ENCODE measurements around the gene SH3RF2.

SH3RF2 gene

DNA sequence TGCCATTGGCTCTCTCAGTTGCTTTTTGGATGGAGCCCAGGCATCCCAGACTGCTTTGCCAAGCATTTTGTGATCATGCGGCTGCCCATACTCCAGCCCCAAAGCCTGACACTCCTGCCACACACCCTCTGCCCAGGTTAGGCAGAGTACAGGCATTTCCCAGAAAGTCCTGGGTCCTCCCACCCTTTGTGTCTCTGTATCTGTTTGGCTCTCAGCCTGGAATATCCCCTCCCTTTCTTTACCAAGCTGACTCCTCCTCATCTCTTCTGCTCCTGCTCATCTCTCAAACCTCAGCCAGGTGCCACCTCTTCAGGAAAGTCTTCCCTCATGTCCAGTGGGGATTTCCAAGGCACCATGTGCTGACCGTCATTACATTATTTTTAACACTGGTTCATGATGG, 14.3 kb upstream of the SH3RF2 start:
- no peak for DNase-seq (ENCODE audit: low spot score)

DNA sequence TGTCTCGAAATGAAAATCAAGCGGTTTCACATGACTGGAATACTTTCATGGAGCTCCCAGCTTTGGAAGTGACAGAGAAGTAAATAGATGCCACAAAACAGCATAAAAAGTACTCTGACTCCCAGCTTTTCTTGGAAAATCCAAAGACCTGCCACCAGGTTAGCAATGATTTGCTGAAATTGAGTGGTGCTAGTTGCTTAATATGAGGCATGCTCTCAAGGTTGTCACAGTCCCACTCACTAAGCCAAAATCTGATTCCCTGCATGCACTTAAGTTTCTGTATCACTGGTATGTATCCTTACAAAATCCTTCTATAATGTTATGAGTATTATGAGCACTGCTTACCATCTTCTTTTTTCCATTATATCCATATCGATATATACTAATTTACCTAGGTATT, 13.0 kb upstream of the SH3RF2 start:
- DNase-seq (ENCODE audit: low spot score), result no peak

DNA sequence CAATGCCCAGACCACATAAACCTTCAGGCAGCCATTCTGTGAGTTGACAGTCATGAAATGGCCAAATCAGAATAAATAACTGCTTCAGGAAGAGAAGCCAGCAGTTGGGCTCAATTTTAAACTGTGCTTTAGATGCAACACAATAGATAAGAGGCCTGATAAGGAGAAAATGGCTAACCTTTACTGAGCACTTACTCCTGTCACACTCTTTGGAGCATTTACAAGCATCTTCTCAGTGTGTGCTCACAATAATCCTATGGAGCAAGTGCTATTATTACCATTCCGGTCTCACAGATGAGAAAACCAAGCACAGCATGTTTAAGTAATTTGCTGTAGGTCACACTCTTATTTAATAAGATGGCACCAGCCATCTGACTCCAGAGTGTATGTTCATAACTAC, 11.5 kb upstream of the SH3RF2 start:
- no peak for DNase-seq (ENCODE audit: low spot score)

DNA sequence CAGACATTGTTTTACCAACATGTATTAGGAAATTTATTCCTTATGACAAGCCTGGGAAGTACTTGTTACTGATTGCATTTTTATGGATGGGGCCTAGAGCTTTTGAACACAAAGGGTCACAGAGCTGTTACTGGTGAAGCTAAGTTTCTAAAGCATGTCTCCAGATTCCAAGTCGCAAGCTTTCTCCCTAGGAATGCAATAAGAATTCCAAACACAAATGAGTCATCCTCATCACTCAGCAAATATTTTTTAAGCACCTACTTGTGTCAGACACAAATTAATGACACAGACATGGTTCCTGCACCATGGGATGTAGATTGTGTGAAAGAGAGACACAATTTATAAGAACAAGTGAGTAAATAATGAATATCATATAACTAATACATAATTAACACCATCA, 11.0 kb upstream of the SH3RF2 start:
- no peak for DNase-seq (ENCODE audit: low spot score)

DNA sequence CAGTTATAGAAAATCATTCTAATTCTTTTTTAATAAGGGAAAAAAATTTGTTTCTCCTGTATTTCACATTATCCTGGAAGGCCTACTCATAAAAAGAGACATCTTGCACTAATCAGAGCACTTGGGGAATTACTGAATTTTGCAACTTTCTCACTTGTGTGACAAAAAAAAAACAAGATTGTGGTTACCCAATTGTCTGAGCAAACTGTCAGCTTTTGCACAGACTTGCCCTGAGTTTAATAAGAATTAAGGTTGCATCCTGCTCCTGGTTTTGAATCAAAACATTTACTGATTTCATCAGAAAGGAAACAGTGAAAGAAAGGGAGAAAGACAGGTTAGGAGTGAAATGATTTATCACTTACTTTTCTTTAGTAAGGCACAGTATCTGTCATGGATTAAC, 10.6 kb upstream of the SH3RF2 start:
- DNase-seq (ENCODE audit: low spot score), result no peak

DNA sequence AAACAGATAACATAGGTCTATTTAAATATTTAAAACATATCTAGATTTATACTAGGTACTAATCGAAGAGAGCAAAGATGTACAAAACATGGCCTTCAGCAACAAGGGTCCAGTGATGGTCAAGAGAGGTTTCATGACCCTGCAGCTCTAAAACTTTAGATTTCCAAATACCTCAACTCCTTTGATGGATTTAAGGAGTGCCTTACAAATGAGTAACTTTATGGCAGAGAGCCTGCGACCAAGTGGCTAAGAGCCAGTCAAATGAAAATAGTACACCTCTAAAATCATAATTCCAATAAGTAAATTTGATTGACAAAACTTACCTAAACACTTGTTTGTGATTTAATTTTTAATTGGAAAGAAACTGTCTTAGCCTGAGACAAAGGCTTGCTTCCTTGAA, 4.7 kb upstream of the SH3RF2 start:
- no peak for DNase-seq (ENCODE audit: low spot score)

DNA sequence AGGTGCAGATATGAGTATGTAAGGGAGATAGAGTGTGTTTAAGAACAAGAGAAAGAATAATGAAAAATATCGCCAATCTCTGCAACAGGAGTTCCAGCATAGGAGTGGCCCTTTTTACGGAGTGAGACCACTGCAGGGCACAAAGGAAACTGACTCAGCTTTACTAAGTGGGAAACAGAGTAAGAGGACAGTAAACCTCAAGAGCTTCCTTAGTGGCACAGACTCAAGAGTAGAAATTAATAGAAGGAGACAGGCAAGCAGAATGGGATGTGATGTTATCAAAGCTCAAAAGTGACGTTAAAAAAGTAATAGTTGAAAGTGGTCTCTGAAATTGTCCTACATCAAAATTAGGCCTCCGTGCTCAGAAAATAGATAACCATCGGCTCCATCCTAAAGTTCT, 2.1 kb upstream of the SH3RF2 start:
- no peak for DNase-seq (ENCODE audit: low spot score)

DNA sequence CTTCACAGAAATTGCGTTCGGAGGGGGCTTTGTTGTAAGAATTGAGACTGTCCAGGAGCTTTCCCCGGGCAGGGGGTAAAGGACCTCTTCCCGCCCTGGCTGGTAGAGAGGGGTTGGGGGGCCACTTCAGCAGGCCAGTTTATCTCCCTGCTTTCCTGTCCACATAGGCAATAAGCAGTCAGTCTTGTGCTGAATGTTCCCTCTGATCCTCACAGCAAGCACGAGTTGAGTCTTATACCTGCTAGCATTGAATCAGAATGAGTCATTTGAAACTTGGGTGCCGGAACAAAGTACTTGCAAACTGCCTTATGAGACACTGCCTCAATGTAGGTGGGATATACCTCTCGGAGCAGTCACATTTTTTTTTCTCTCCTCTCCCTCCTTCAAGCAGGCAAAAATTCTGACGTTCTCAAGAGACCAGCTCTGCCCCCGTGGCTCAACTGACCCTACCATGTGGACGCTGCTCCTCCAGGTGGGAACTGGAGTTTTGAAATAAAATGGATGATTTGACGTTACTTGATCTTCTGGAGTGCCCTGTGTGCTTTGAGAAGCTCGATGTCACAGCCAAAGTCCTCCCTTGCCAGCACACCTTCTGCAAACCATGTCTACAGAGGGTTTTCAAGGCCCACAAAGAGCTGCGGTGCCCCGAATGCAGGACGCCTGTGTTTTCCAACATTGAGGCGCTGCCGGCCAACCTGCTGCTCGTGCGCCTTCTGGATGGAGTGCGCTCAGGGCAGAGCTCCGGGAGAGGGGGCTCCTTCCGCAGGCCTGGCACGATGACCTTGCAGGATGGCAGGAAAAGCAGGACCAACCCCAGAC, 1.3 kb downstream of the SH3RF2 start:
- DNase-seq (ENCODE audit: low spot score), result no peak

DNA sequence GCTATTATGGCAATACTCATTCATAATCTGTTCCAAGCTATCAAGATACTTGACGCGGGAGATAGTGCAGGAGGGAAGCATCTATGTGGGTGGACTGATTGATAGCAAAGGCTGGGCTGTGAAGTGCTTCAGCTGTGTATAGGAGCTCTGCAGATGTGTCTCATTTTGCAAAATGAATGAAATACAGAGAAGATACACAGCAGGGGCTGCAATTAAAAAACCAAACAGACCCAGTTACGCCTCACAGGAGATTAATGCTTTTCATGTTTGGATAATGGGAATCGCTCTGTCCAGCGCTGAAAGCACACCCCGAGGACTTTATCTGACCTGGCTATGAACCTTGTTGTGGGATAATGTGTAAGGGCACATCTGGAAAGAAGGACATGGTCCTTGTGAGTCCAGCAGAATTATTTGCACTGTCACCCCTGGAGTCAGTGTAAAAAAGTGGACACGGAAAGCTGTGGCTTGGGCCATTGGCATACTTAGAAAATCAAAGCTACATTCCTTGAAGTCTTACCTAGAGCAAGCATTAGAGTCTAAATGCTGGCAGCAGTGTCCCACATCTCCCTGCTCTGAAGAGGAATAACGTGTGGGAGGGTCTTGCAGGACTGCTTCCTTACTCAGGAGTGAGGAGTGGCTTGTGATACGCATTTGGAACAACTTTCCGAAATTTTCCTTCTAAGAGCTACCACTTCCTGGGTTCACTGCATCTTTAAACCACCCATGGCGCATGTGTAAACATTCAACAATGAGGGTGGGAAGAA, 2.6 kb downstream of the SH3RF2 start:
- DNase-seq (ENCODE audit: low spot score), result no peak

DNA sequence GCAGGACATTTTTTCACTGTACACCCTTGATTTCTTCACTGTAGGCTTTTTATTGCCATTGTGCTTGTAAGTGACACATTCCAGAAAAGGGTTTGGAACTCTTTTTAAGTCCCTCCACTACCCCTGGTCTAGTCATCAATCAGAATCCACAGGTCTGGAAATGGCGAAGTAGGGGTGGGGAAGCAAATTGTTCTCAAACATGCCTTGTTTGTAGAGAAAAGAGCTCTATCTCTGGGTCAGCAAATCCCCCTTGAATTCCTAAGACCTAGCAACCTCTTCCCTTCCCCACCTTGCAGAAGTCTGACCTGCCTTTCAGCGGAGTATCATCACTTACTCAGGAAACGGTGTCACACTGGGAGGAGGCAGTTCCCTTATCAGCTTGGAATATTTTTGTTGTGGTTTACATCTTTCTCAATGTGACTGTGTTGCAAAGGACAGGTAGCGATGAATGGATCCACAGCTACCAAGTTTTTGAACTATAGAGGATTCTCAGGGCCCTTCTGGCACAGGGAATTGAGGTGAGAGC, 3.2 kb downstream of the SH3RF2 start:
- DNase-seq (ENCODE audit: low spot score), result no peak

DNA sequence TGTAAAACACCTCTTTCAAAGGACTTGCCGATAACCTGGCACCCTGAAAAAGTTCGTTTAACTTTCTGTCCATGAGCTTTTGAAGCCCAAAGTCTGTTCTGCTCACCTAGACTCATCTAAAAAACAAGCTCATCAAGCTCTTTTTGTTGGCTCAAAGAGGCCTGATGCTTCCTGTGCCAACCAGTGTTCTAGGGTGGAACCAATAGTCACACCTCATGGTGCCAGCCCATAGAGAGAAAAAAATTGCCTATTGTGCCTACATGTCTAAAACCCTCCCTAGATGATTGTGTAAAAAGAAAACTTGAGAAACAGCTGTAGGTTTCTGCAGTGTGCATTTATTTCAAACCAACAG, 4.7 kb downstream of the SH3RF2 start:
- no peak for DNase-seq (ENCODE audit: low spot score)

DNA sequence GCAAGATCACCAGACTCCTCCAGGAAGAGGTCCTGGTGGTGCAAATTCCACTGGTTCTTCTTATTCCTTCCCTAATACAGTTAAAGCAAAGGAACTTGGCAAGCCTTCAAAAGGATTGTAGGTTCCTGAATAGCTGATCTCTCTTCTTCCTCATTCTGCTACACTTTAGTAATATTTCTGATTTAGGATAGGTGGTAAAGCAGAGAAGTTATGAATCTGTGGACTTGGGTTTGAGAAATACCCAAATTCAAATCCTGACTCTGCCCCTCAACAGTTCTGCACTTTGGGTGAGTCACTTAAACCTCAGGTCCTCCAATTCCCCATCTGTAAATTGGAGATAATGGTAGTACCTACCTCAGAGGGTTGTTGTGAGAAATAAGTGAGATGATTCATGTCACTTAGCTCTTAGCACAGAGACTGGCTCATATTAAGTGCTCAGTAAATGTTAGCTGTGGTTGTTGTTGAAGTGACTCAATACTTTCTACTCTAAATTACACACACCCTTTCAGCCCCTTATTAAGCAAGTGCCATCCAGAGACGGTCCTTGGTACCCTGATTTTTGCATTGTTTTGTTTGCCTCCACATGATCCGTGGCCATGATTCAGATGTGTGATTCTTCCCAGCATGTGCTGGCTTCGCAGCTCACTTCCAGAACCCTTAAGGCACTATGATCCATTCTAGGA, 5.2 kb downstream of the SH3RF2 start:
- DNase-seq (ENCODE audit: low spot score), result no peak

DNA sequence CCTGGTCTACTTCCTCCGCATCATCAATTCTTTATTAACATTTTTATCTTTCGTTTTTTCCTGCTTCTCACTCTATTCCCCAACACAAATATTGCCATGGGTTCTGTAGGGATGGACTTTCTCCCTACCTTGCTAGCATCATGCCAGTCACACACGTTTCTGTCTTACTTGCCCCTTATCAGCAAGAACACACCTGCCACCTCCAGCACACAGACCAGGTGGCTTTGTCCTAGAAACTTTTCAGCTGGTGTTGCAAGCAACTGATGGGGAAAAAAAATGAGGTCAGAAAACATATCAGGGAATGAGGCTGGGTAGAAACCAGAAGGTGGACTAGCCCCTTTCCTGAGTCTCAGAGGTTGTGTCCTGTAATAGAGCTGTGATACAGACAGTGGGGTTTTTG, 5.8 kb downstream of the SH3RF2 start:
- no peak for DNase-seq (ENCODE audit: low spot score)

DNA sequence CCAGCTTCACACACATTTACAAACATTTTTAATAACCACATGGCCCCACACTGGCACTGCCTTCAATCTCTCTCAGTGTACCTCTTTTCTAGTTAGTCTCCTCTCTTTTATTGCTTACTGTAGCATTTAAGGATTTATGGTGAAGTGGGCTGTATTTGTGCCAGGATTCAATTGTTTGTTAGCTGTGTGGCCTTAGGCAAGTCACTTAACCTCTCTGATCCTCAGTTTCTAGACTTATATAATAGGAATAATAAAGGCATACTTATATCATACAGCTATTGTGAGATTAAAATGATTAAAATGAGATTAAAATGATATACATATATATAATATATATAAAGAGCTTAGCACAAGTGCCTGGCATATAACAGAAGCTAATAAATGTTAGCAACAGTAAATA, 6.4 kb downstream of the SH3RF2 start:
- DNase-seq (ENCODE audit: low spot score), result no peak

DNA sequence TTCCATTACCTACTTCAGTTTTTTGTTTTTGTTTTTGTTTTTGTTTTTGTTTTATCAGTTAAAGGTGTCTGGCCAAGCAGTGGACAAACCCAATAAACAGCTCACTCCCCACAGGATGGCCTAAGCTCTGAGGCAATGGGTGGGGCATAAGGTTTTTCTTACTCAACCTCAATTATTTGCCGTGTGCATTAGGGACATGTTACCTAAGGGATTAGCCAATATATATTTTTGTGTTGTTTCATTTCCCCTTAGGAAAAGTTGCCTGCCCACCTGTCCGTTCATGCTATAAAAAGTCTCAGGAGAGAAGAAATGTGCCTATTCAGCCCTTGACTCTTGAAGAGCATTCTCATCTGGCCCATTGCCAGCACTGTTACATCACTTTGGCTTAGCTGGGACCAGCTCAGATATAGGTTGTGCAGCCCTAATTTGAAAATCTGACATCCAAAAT, 7.3 kb downstream of the SH3RF2 start:
- no peak for DNase-seq (ENCODE audit: low spot score)

DNA sequence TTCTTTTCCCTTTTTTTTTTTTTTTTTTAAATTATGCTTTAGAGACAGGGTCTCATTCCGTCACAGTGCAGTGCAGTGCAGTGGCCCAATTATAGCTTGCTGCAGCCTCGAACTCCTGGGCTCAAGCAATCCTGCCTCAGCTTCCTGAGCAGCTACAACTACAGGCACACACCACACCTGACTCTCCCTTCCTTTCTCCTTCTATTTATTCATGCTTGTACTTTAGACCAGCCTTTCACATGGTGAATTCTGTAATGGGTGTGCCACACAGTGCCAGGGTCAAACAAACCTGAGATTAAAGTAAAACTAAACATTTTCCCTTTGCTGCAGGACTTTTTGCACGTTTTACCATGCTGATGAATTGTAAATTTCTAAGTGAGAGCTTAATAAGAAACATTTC, 8.0 kb downstream of the SH3RF2 start:
- DNase-seq (ENCODE audit: low spot score), result no peak

DNA sequence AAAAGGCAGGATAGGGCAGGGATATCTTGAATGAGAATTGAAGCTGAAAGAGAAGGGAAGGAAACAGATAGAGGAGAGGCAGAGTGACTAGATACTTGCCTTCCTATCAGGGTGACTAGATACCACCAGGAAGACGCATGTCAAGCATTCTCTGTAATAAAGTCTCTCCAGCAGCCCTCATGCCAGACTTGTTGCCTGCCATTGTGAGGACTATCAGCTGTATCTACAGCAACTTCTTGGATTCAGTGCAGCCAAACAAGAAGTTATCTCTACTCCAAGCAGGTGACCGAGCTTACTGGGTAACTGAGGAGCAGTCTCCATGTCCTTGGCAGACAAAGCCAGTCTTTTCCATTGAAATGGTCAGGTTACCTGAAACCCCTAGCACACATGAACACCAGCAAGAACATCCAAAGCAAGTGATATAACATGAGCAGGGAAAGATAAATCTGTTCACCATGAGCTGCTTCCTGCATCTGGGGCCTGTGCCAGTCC, 9.3 kb downstream of the SH3RF2 start:
- no peak for DNase-seq (ENCODE audit: low spot score)

DNA sequence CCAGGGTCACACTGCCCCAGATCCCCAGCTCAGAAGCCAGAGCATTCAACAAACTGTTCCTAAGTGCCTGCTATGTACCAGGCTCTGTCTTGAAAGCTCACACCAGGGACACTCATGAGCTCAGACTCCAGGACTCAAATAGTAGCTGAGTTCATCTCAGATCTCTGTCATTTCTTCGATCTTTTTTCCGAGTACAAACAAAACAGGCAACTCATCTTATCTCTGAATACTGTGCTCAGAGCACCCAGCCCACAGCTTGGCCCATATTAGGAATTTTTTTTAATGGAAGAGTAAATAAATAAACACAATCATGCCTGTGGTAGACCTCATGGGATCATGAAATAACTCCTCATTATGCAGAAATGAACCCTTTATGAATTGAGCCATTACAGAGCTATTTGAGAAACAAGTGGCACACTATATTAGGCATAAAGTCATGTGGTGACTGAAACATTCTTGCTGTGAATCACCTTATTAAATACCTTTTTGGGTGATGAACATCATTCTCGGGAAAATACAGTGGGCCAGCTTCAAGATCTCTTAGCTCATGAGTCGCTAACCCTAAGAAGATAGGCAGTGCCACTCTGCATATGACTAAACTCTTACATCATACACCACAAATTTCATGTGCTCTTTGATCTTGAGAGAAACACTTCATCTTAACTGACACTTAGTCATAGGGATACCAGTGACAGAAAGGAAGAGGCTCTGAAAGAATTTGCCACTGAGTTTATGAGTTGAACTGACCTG, 9.9 kb downstream of the SH3RF2 start:
- DNase-seq (ENCODE audit: low spot score), result no peak

DNA sequence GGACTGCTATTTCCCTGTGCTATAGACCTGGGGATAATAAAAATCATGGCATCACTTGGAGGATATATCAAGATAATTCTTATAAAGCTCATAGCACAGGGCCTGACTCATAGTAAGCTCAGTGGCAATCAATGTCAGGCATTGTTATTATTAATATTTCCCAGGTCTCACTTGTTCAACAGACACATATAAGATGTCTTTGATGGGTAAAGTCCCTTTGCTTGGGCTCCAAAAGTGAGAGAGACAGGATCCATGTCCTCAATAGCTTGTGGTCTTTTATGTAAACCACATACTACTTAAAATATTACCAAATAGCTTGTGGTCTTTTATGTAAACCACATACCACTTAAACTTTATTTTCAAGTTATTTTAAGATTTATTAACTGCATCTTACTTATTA, 11.2 kb downstream of the SH3RF2 start:
- no peak for DNase-seq (ENCODE audit: low spot score)

DNA sequence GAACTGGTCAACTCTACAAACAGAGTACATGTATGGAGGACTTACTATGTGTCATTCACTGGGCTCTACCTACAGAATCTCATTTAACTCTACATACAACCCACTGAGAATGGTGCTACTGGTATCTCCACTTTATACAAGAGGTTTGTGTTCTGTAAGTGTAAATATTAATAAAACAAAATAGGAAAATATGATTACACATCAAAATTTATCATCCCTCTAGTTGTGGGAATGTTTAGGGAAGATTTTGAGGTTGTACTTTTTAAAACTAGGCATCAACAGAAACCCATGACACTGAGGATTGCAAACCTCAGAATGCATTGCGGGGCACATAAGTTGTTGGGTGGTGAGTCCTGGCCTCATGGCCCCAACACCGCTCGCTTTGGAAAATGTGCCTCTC, 11.7 kb downstream of the SH3RF2 start:
- no peak for DNase-seq (ENCODE audit: low spot score)

DNA sequence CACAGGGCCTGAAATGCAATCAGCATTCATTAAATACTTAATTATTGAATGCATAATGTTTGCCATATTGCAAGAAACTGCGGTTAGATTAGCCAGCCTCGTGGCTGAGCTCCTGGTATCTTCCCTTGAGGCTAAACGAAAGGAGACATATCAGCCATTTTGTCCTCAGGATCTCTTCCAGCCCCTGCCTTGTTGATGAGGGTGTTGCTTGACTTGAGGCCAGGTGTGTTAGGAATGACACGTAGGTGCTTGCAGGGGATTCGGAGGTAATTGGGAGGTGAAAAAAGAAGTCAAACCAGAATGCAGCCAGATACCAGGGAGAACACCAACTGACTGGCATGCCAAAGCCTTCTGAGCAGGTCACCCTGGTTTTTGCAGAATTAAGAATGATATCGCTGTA, 12.5 kb downstream of the SH3RF2 start:
- DNase-seq (ENCODE audit: low spot score), result no peak

DNA sequence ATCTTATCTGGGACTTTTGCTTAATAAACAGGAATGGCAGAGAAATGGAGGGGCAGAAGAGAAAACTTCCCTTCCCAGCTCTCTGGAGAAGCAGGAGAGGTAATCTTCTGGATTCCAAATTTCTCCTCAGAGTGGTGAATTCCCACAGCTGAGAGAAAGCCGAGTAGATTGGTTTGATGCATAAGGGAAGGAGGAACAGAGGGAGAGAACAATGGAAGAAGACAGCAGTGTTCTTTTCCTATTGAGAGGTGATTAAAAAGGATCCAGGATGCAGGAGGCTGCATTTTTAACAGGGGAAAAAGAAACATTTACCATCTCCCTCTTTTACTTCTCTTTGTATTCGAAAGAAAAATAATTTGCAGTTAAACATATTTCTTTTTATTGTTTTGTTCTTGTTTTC, 13.1 kb downstream of the SH3RF2 start:
- DNase-seq (ENCODE audit: low spot score), result no peak
